A673 (cell line): ENCODE measurements around the gene PHYHIPL.

Source experiments
- CTCF ChIP-seq: fragments of 300-800, 200-600 bp; sonication (generic); conservative IDR thresholded peaks from 2 replicates; pipeline ENCODE4 v1.5.1; 2017; ENCODE audit warnings: low read depth, mild to moderate bottlenecking, antibody characterized with exemption, low read length, moderate library complexity, mixed read lengths
- EZH2 ChIP-seq: fragments of 200-600 bp; sonication (generic); IDR thresholded peaks from 2 replicates; pipeline ENCODE4 v1.6.1; 2017; ENCODE audit warnings: borderline replicate concordance, low read depth, mild to moderate bottlenecking, mixed read lengths, antibody characterized with exemption, low read length; ENCODE audit not compliant: poor library complexity, severe bottlenecking

GRCh38 chr10:59229441-59229840, 53.0 kb downstream of the PHYHIPL start:
- no peak for TF ChIP-seq CTCF
- no peak for TF ChIP-seq EZH2
